Loucy (cell line): ENCODE measurements around the gene HRC.
"Not testable (repeated sequence)": the region's sequence is repeated elsewhere in the genome, so short reads cannot be mapped to it uniquely, and the experiment has no call there.

Source experiments
- H2AFZ ChIP-seq: fragments of 200-600 bp; sonication (generic); 2 replicates; pipeline ENCODE4 v1.6.0; 2016; ENCODE audit warnings: antibody characterized with exemption, mild to moderate bottlenecking, low read length, moderate library complexity
- H3F3A ChIP-seq: fragments of 200-600 bp; 2 replicates; pipeline ENCODE4 v1.6.0; 2016; ENCODE audit warnings: antibody characterized with exemption, low read depth, mild to moderate bottlenecking
- H3K27me3 ChIP-seq: fragments of 200-600 bp; sonication (generic); 2 replicates; pipeline ENCODE4 v1.6.1; 2014; ENCODE audit warnings: low read length, mild to moderate bottlenecking; ENCODE audit not compliant: insufficient read depth, poor library complexity, severe bottlenecking
- H3K36me3 ChIP-seq: fragments of 200-600 bp; sonication (generic); 2 replicates; pipeline ENCODE4 v1.6.1; 2016; ENCODE audit warnings: low read length; ENCODE audit not compliant: insufficient read depth
- H3K4me1 ChIP-seq: fragments of 200-600 bp; sonication (generic); 2 replicates; pipeline ENCODE4 v1.5.1; 2014; ENCODE audit warnings: low read length, mild to moderate bottlenecking; ENCODE audit not compliant: insufficient read depth, poor library complexity, severe bottlenecking
- H3K4me2 ChIP-seq: fragments of 200-600 bp; sonication (generic); 2 replicates; pipeline ENCODE4 v1.6.0; 2014; ENCODE audit warnings: antibody characterized with exemption, low read length, low read depth, mild to moderate bottlenecking; ENCODE audit not compliant: poor library complexity, severe bottlenecking
- H3K4me3 ChIP-seq: fragments of 200-600 bp; sonication (generic); 2 replicates; pipeline ENCODE4 v1.5.1; 2014; ENCODE audit warnings: low read length, mild to moderate bottlenecking, mixed read lengths; ENCODE audit not compliant: poor library complexity, severe bottlenecking
- H3K79me2 ChIP-seq: fragments of 200-600 bp; sonication (generic); 2 replicates; pipeline ENCODE4 v1.6.1; 2014; ENCODE audit warnings: low read length; ENCODE audit not compliant: insufficient read depth
- H3K9ac ChIP-seq: fragments of 200-600 bp; sonication (generic); 2 replicates; pipeline ENCODE4 v1.6.0; 2014; ENCODE audit warnings: mild to moderate bottlenecking, low read depth, low read length, moderate library complexity; ENCODE audit not compliant: poor library complexity, severe bottlenecking
- H3K9me2 ChIP-seq: fragments of 200-600 bp; sonication (generic); replicated peaks from 2 replicates; pipeline ENCODE4 v1.6.1; 2016; ENCODE audit warnings: low read depth, low read length, mixed read lengths
- H3K9me3 ChIP-seq: fragments of 200-600 bp; sonication (generic); 2 replicates; pipeline ENCODE4 v1.6.1; 2014; ENCODE audit warnings: mild to moderate bottlenecking, antibody characterized with exemption, low read length, low read depth; ENCODE audit not compliant: insufficient read depth
- H4K20me1 ChIP-seq: fragments of 200-600 bp; sonication (generic); 2 replicates; pipeline ENCODE4 v1.6.0; 2014; ENCODE audit warnings: antibody characterized with exemption, low read length, mild to moderate bottlenecking; ENCODE audit not compliant: insufficient read depth, poor library complexity, severe bottlenecking
- CTCF ChIP-seq: fragments of 200-600 bp; sonication (generic); conservative IDR thresholded peaks from 2 replicates; pipeline ENCODE4 v1.5.1; 2014; ENCODE audit warnings: mild to moderate bottlenecking, antibody characterized with exemption, low read length
- EZH2phosphoT487 ChIP-seq: fragments of 200-600 bp; IDR thresholded peaks from 2 replicates; pipeline ENCODE4 v1.6.1; 2018; ENCODE audit warnings: antibody characterized with exemption, mild to moderate bottlenecking, moderate library complexity, borderline replicate concordance

Gene HRC

GRCh38 chr19:49148044-49148682 lies 7.0 kb downstream of the HRC start:
- TF ChIP-seq EZH2phosphoT487 (no peak), CTCF (no peak)
- Histone ChIP-seq H3K9ac (no peak overlapping the region), H3K9me3 (no peaks in the 10 kb centered on the region), H3K4me1 (peaks cover 18% of the 10 kb centered on the region), H3K27me3 (no peaks in the 10 kb centered on the region), H3K36me3 (no peaks in the 10 kb centered on the region), H2AFZ (no peak overlapping the region), H3K4me2 (no peak overlapping the region), H3K4me3 (no peak overlapping the region), H4K20me1 (no peaks in the 10 kb centered on the region), H3K79me2 (no peaks in the 10 kb centered on the region), H3F3A (no peaks in the 10 kb centered on the region), H3K9me2 (no peaks in the 10 kb centered on the region)

- H3K9me2 ChIP-seq, H3K9me3 ChIP-seq, H3F3A ChIP-seq, H3K79me2 ChIP-seq, H3K36me3 ChIP-seq, H4K20me1 ChIP-seq, H3K27me3 ChIP-seq: not testable (repeated sequence)
- peak overlapping the region; percentile 70 for H3K4me2 ChIP-seq
- H2AFZ ChIP-seq = peak overlapping the region; percentile 81
- H3K4me3 ChIP-seq = peak overlapping the region; percentile 68
- H3K9ac ChIP-seq = peak overlapping the region; percentile 49
- peaks cover 18% of the 10 kb centered on the region for H3K4me1 ChIP-seq
These were observed 8.8 kb downstream of the HRC start for GRCh38 chr19:49146408-49146770.

- Histone ChIP-seq H3K79me2 (no peaks in the 10 kb centered on the region), H4K20me1 (no peaks in the 10 kb centered on the region), H3K27me3 (no peaks in the 10 kb centered on the region), H3K4me3 (peak overlapping the region; percentile 68), H3K9me3 (no peaks in the 10 kb centered on the region), H3K9me2 (no peaks in the 10 kb centered on the region), H3K4me2 (peak overlapping the region; percentile 70), H3K36me3 (no peaks in the 10 kb centered on the region), H3K4me1 (peaks cover 18% of the 10 kb centered on the region), H3F3A (no peaks in the 10 kb centered on the region), H2AFZ (peak overlapping the region; percentile 81), H3K9ac (peak overlapping the region; percentile 49)
- TF ChIP-seq EZH2phosphoT487 (no peak), CTCF (peak; percentile 96)
These were observed 9.4 kb downstream of the HRC start for GRCh38 chr19:49145573-49146407.
